Sciatic nerve (tissue), 2 donors: Measurements from ENCODE around the gene CTNNA3. TPM values are rescaled to one million over a fixed set of nuclear protein-coding genes. Genes with fewer than 3 reads are reported as not detected.

Experiments used
- ATAC-seq: fragments of 200-7000 bp; cut with Tn5 transposase; one replicate; pipeline ENCODE4 v1.9.1; 2020; ENCODE audit warnings: mild to moderate bottlenecking, moderate library complexity
- DNase-seq: peaks from one replicate; pipeline ENCODE4 v3.0.0-alpha.2; 2020; ENCODE audit warnings: low spot score
- intact Hi-C: fragments of 100-400 bp; cut with DNase I; formaldehyde crosslinking; loops from one replicate; pipeline ENCODE4 v1.14.2; 2022
- total RNA-seq: library from RNA; stranded (reverse); fragmentation: NEBNext Ultra II Directional; extraction: Animal tissue kit (Norgen Biotek cat#: 25700); gene quantifications from one replicate; pipeline ENCODE4 v1.2.1, GENCODE V29; 2021
- donor health status: DM: no; HTN: no; CAD: no.
- donor health status: DM: no; HTN: no; CAD: no.

The CTNNA3 gene
- total RNA-seq, 1 donor from 2014 or later = 89.6 TPM

- intact Hi-C loops = no loop called here
- DNase-seq = no peak
- ATAC-seq = no peak
These were observed 595.0 kb downstream of the CTNNA3 start for GRCh38 chr10:67100951-67101350.

- DNase-seq (no peak), ATAC-seq (no peak)
- intact Hi-C loops = no loop called here
These were observed 597.5 kb downstream of the CTNNA3 start for GRCh38 chr10:67098461-67098860.

GRCh38 chr10:67095531-67095930 is 600.5 kb downstream of the CTNNA3 start:
- no peak for DNase-seq
- no peak for ATAC-seq
- intact Hi-C loops = no loop called here

GRCh38 chr10:67088036-67088435 is 608.0 kb downstream of the CTNNA3 start:
- intact Hi-C loops = no loop called here
- ATAC-seq (no peak), DNase-seq (no peak)

- intact Hi-C loops = no loop called here
- ATAC-seq (no peak), DNase-seq (no peak)
These were observed 608.9 kb downstream of the CTNNA3 start for GRCh38 chr10:67087135-67087425.

GRCh38 chr10:67086327-67087134 is 609.5 kb downstream of the CTNNA3 start:
- DNase-seq (no peak), ATAC-seq (no peak)
- intact Hi-C loops = no loop called here

- ATAC-seq = no peak
- no peak for DNase-seq
- intact Hi-C loops = no loop called here
These were observed 616.9 kb downstream of the CTNNA3 start for GRCh38 chr10:67079126-67079525.

GRCh38 chr10:67077376-67077775 is 618.6 kb downstream of the CTNNA3 start:
- intact Hi-C loops = no loop called here
- no peak for ATAC-seq
- DNase-seq = no peak

- ATAC-seq = no peak
- intact Hi-C loops = no loop called here
These were observed 619.9 kb downstream of the CTNNA3 start for GRCh38 chr10:67076144-67076543.

GRCh38 chr10:67075491-67075971 is 620.5 kb downstream of the CTNNA3 start:
- DNase-seq = no peak
- no peak for ATAC-seq
- intact Hi-C loops = no loop called here

More at GRCh38 chr10:67076144-67076543, 619.9 kb downstream of the CTNNA3 start:
- DNase-seq = no peak

- ATAC-seq = no peak
- no peak for DNase-seq
- intact Hi-C loops = no loop called here
These were observed 623.3 kb downstream of the CTNNA3 start for GRCh38 chr10:67072654-67073053.

- ATAC-seq (no peak), DNase-seq (no peak)
- intact Hi-C loops = no loop called here
These were observed 645.6 kb downstream of the CTNNA3 start for GRCh38 chr10:67050415-67050814.

GRCh38 chr10:67049988-67050387 is 646.0 kb downstream of the CTNNA3 start:
- ATAC-seq (no peak), DNase-seq (no peak)
- intact Hi-C loops = no loop called here

- no peak for DNase-seq
- no peak for ATAC-seq
- intact Hi-C loops = no loop called here
These were observed 649.5 kb downstream of the CTNNA3 start for GRCh38 chr10:67046507-67046906.

GRCh38 chr10:67045404-67045803 is 650.6 kb downstream of the CTNNA3 start:
- DNase-seq = no peak
- no peak for ATAC-seq
- intact Hi-C loops = no loop called here

- intact Hi-C loops = no loop called here
- no peak for ATAC-seq
- DNase-seq = no peak
These were observed 653.0 kb downstream of the CTNNA3 start for GRCh38 chr10:67043041-67043440.

- DNase-seq = no peak
- intact Hi-C loops = no loop called here
- no peak for ATAC-seq
These were observed 659.2 kb downstream of the CTNNA3 start for GRCh38 chr10:67036808-67037207.

- intact Hi-C loops = no loop called here
- DNase-seq = no peak
- no peak for ATAC-seq
These were observed 662.1 kb downstream of the CTNNA3 start for GRCh38 chr10:67033878-67034277.

GRCh38 chr10:67022099-67022498 is 673.9 kb downstream of the CTNNA3 start:
- no peak for ATAC-seq
- intact Hi-C loops = no loop called here
- DNase-seq = no peak

- intact Hi-C loops = no loop called here
- DNase-seq (no peak), ATAC-seq (no peak)
These were observed 678.8 kb downstream of the CTNNA3 start for GRCh38 chr10:67017218-67017617.

- ATAC-seq = no peak
- intact Hi-C loops = no loop called here
These were observed 680.8 kb downstream of the CTNNA3 start for GRCh38 chr10:67015225-67015624.

More at GRCh38 chr10:67015225-67015624, 680.8 kb downstream of the CTNNA3 start:
- DNase-seq = no peak
